WTC11 (cell line): ENCODE results near the gene RBP5.

Source experiments
- ARID4B ChIP-seq: sonication (generic); formaldehyde crosslinking; IDR thresholded peaks from 2 replicates; pipeline ENCODE4 v1.8.0; 2023; ENCODE audit warnings: missing genetic modification reagents, mild to moderate bottlenecking, borderline replicate concordance
- ATF1 ChIP-seq: sonication (generic); formaldehyde crosslinking; IDR thresholded peaks from 2 replicates; pipeline ENCODE4 v1.8.1; 2023; ENCODE audit warnings: mild to moderate bottlenecking, moderate library complexity, missing genetic modification reagents
- ATF2 ChIP-seq: sonication (generic); formaldehyde crosslinking; IDR thresholded peaks from 2 replicates; pipeline ENCODE4 v1.8.1; 2022; ENCODE audit warnings: low read depth, missing genetic modification reagents, borderline replicate concordance
- EMX1 ChIP-seq: fragments of 250-450 bp; sonication (Bioruptor Pico); IDR thresholded peaks from 2 replicates; pipeline ENCODE4 v1.8.0; 2021; ENCODE audit warnings: mild to moderate bottlenecking
- NFE2L1 ChIP-seq: sonication (generic); formaldehyde crosslinking; IDR thresholded peaks from 2 replicates; pipeline ENCODE4 v1.8.1; 2023; ENCODE audit warnings: missing genetic modification reagents
- NFYB ChIP-seq: sonication (generic); formaldehyde crosslinking; conservative IDR thresholded peaks from 2 replicates; pipeline ENCODE4 v1.8.0; 2022; ENCODE audit warnings: low read depth, missing genetic modification reagents
- NR3C1 ChIP-seq: sonication (generic); formaldehyde crosslinking; conservative IDR thresholded peaks from 2 replicates; pipeline ENCODE4 v1.8.1; 2023; ENCODE audit warnings: low read depth, mild to moderate bottlenecking, missing genetic modification reagents
- SMAD3 ChIP-seq: sonication (generic); formaldehyde crosslinking; IDR thresholded peaks from 2 replicates; pipeline ENCODE4 v1.8.0; 2022; ENCODE audit warnings: missing genetic modification reagents, mild to moderate bottlenecking, borderline replicate concordance
- TCF7 ChIP-seq: sonication (generic); formaldehyde crosslinking; IDR thresholded peaks from 2 replicates; pipeline ENCODE4 v1.8.0; 2022; ENCODE audit warnings: mild to moderate bottlenecking, low read depth, missing genetic modification reagents, moderate library complexity
- TEAD4 ChIP-seq: sonication (generic); formaldehyde crosslinking; IDR thresholded peaks from 2 replicates; pipeline ENCODE4 v1.8.0; 2022; ENCODE audit warnings: mild to moderate bottlenecking, missing genetic modification reagents
- ZBTB21 ChIP-seq: sonication (generic); formaldehyde crosslinking; IDR thresholded peaks from 2 replicates; pipeline ENCODE4 v1.8.1; 2023; ENCODE audit warnings: mild to moderate bottlenecking, missing genetic modification reagents, borderline replicate concordance
- TF ChIP-seq, protein P1 (sequence below): fragments of 200-600 bp; IDR thresholded peaks from 2 replicates; pipeline ENCODE4 v1.8.0; 2022; ENCODE audit warnings: antibody characterized with exemption

GRCh38 chr12:7096006-7096932 lies 32.4 kb downstream of the RBP5 start:
- TF ChIP-seq ZBTB21 (CRISPR knock-in tag) (no peak), TEAD4 (no peak), NR3C1 (no peak), NFYB (CRISPR knock-in tag) (no peak), ARID4B (CRISPR knock-in tag) (no peak), ATF2 (no peak), NFE2L1 (CRISPR knock-in tag) (no peak), ATF1 (CRISPR knock-in tag) (no peak), TCF7 (no peak), SMAD3 (CRISPR knock-in tag) (no peak), EMX1 (CRISPR knock-in tag) (no peak)
- TF ChIP-seq, protein P1, sequence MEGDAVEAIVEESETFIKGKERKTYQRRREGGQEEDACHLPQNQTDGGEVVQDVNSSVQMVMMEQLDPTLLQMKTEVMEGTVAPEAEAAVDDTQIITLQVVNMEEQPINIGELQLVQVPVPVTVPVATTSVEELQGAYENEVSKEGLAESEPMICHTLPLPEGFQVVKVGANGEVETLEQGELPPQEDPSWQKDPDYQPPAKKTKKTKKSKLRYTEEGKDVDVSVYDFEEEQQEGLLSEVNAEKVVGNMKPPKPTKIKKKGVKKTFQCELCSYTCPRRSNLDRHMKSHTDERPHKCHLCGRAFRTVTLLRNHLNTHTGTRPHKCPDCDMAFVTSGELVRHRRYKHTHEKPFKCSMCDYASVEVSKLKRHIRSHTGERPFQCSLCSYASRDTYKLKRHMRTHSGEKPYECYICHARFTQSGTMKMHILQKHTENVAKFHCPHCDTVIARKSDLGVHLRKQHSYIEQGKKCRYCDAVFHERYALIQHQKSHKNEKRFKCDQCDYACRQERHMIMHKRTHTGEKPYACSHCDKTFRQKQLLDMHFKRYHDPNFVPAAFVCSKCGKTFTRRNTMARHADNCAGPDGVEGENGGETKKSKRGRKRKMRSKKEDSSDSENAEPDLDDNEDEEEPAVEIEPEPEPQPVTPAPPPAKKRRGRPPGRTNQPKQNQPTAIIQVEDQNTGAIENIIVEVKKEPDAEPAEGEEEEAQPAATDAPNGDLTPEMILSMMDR: no peak
